ENCODE measurements around the gene KIF26B. TPM values are rescaled to one million over a fixed set of nuclear protein-coding genes. Genes with fewer than 3 reads are reported as not detected.
"Not testable (repeated sequence)": the region's sequence is repeated elsewhere in the genome, so short reads cannot be mapped to it uniquely, and the experiment has no call there.

The KIF26B gene
- total RNA-seq, 1 experiment from 2014 or later, result not detected

DNA sequence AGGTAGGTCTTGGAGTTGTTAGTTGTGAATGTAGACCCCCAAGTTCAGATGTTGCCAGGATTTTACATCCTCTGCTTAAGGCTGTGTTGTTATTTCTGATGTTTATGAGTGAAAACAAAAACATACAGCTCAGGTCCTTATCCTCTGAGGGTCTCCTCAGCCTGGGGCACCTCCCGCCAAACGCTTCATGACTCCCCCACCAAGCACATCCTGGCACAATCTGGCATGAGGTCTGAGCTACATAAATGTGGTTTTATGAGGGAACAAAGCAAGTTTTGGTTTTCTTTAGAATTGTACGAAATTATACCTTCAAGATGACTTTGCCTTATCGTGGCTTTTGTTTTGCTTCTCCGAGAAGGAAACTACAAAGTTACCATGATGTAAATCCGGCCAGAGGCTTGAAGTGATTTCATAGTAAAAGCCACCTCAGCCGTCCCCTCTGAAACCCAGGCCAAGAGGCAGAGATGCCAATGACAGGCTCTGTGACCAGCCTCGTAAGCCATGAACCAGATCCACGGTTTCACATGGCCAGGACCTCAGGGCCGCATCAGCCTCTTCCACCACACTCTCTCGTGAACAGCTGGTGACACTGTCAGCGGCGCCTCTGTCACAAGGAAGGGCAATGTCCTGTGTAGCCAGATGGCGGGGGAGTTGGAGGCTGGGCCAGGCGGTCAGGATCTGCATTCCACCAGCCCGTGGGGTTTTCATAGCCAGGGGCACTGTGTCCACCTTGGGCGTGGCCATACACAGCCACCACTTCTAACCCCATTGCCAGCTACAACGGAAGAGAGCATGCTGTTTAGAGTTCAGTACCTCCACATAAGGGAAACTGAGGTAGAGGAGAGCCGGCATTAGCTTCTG is 199.4 kb downstream of the KIF26B start:
- Histone ChIP-seq H3K27me3 (no peaks in the 10 kb centered on the region), H3K36me3 (no peaks in the 10 kb centered on the region), H3K9me3 (no peaks in the 10 kb centered on the region), H3K4me3 (no peak overlapping the region)
- no peak for DNase-seq

DNA sequence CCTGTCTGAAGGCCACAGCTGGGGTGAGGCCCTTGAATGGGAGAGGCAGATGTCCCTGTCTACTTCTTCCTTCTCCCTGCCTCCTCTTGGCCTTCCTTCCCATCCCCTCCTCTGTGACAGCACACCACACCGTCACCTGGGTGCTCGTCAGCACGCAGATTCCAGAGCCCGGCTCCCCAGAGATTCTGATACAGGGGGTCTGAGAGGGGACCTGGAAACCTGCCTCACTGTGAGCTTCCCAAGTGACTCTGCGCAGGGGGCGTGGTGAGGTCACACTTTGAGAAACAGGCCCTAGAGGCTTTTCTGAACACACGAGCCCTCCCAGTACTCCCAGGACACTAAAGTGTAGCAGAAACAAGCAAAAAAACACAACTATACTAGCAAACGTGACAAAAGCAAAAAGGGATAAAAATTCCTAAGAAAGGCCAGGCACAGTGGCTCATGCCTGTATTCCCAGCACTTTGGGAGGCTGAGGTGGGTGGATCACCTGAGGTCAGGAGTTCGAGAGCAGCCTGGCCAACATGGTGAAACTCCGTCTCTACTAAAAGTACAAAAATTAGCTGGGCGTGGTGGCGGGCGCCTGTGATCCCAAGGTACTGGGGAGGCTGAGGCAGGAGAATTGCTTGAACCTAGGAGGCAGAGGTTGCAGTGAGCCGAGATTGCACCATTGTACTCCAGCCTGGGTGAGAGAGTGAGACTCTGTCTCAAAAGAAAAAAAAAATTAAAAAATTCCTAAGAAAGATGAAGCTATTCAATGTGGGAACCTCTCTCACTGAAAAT is 201.3 kb downstream of the KIF26B start:
- not testable (repeated sequence) for DNase-seq

DNA sequence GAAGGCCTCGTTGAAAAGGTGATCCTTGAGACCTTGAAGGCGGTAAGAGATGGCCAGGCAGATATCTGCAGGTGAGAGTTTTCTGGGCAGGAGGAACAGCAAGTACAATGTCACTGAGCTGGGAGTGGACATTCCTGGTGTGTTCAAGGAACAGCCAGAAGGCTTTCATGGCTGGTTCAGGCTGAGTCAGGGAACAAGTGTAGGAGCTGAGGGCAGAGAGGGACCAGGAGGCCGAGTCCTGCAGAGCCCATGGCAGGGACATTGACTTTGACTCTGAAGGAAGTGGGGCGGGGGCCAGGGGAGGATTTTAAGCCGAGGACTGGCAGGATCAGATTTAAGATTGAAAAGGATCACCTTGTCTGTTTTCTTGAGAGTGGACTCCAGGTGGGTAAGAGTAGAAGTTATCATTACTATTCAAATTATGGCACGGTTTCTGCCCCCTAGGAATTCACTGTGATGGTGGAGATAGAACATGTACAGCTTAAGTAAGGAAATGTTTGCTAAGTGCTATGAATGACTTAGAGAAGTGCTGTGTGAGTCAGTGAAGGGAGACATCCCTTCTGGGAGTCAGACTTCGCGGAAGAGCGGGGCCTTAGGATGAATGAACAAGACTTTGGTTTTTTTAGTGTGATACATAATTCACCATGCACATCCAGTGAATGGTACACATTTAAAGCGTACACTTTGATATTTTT is 202.3 kb downstream of the KIF26B start:
- H3K9me3 ChIP-seq, result no peaks in the 10 kb centered on the region
- H3K27me3 ChIP-seq, result no peaks in the 10 kb centered on the region
- DNase-seq, result no peak
- H3K4me3 ChIP-seq, result no peak overlapping the region
- no peaks in the 10 kb centered on the region for H3K36me3 ChIP-seq

More for the DNA sequence above, 201.3 kb downstream of the KIF26B start:
- not testable (repeated sequence) for H3K9me3 ChIP-seq, H3K36me3 ChIP-seq, H3K4me3 ChIP-seq, H3K27me3 ChIP-seq

DNA sequence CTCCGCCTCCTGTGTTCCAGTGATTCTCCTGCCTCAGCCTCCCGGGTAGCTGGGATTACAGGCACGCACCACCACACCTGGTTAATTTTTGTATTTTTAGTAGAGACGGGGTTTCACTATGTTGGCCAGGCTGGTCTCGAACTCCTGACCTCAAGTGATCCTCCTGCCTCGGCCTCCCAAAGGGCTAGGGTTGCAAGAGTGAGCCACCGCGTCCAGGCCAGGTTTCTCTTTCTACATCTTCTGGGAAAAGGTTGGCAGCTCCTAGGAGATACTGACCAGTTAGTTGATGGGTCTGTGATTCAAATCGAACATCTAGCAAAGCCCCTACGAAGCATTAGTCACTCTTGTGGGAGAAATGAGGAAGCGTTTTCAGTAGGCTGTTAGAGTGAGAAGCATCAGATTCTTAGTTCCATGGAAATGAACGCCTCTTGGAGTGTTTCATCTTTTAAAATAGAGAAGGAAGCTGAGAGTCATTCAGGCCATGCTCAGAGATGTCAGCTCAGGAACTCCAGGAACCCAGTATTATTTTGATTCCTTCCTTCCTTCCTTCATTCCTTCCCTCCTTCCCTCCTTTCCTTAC is 204.4 kb downstream of the KIF26B start:
- H3K4me3 ChIP-seq, H3K9me3 ChIP-seq, H3K27me3 ChIP-seq, DNase-seq, H3K36me3 ChIP-seq: not testable (repeated sequence)

DNA sequence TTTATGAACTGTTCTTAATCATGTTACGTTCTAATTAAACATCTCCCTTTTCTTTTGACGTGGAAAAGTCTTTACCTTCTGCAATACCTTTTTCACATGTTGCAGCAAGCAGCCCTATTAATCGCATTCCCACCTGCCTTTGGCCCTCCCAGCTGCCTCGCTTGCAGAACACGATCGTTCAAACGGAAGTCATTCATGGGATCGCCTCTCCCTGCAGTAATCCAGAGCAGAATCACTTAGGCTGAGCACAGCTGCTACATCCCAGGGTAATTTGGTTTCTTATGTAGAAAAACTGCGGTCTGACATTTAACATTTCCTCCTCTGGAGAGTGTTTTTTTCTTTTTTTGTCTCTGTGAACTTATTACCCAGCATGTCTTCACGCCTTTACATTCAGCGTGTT is 206.3 kb downstream of the KIF26B start:
- no peaks in the 10 kb centered on the region for H3K27me3 ChIP-seq
- H3K9me3 ChIP-seq, result no peaks in the 10 kb centered on the region
- no peaks in the 10 kb centered on the region for H3K36me3 ChIP-seq
- no peak for DNase-seq
- no peak overlapping the region for H3K4me3 ChIP-seq

DNA sequence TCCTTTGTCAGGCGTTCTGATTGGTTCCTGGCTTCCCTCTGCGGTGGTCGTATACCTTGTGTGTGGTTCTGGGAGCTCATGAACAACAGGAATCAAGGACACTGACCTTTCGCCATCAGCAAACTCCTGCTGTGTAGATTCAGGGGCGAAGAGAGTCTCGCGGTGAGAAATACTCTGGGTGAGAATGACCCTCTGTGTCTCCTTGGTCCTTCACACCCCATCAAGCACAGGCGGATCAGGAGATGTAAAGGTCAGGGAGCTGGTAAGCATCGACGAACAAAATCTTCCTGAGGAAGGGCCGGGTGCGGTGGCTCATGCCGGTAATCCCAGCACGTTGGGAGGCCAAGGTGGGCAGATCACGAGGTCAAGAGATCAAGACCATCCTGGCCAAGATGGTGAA is 207.2 kb downstream of the KIF26B start:
- no peak for DNase-seq
- Histone ChIP-seq H3K9me3 (no peaks in the 10 kb centered on the region), H3K27me3 (no peaks in the 10 kb centered on the region), H3K4me3 (no peak overlapping the region), H3K36me3 (no peaks in the 10 kb centered on the region)

DNA sequence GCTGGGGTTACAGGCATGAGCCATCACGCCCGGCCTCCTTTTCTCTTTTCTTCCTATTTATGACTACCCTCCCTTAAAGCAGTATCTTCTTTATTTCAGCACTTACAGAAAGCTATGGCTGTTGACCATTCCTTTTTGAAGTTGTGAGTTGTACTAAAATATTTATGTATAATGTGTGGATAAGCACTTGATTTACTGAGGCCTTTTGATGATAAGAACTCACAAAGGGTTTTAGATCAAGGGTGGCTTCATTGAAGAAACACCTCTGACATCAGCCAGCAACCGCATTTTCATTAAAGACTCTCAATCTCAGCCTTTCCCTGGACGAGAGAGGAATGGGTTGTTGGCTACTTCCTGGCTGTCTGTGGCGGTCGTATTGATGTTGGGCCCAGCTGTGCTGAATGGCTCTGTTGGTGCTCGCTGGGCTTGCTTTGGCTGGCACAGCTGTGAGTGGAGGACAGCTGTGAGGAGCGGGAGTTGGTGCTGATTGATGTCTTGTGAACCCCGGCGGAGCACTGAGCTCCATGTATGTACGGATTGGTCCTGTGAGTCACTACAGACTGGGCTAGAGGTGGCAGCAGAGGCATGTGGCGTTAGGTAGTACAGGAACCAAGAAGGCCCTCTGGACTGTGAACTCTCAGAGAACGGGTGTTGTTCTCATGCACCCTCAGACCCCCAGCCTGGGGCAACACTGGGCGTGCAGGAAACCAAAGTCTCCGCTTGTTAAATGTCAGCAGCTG is 208.8 kb downstream of the KIF26B start:
- no peak for DNase-seq
- Histone ChIP-seq H3K36me3 (no peaks in the 10 kb centered on the region), H3K27me3 (no peaks in the 10 kb centered on the region), H3K9me3 (no peaks in the 10 kb centered on the region), H3K4me3 (no peak overlapping the region)

DNA sequence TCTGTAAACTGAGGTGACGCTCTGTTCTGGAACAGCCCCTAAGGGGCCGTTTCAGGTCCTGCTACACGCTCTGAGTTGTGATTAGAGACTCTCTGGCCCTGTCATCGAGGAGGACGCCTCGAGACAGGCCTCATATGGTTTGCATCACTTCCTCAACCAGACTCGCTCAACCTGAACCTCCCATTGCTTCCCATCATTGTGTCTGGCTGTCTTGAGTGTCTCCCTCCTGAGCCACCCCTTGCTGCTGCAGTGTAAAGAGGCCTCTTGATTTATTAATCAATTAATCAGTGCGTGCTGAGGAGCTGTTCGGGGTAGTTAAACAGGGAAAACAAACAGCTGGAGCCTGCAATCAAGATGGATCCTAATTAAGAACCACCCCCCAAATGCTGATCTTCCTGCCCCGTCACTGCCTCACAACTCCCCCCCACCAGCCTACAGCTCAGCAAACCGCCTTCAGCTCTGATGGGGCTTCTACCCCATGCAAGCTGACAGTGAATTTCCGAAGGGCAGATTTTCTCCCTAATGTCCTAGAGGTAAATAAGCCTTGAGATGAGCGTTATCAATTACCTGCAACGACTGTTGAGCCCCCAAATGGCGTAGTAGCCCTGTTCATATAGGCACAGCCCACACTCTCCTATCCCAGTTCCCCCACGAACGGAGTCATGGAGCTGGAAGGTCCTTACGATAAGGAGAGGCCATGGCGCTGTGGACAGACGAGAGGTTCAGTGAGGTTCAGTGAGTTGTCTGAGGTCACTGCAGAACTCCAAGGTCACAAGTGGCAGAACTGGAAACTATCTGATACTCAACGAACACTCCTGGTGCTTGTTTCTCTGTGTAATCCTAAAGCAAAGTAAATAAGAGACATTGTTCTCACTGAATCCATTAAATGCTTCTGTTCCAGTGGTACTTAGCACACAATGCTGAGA is 210.6 kb downstream of the KIF26B start:
- Histone ChIP-seq H3K9me3 (no peaks in the 10 kb centered on the region), H3K4me3 (no peak overlapping the region), H3K27me3 (no peaks in the 10 kb centered on the region), H3K36me3 (no peaks in the 10 kb centered on the region)
- DNase-seq, result no peak

DNA sequence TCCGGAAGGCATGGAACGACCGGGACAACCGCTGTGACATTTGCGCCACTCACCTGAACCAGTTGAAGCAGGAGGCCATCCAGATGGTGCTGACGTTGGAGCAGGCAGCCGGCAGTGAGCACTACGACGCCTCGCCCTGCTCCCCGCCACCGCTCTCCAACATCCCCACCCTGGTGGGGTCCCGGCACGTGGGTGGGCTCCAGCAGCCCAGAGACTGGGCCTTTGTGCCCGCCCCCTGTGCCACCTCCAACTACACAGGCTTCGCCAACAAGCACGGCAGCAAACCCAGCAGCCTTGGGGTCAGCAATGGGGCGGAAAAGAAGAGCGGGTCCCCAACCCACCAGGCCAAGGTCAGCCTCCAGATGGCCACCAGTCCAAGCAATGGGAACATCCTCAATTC is 212.1 kb downstream of the KIF26B start:
- no peaks in the 10 kb centered on the region for H3K9me3 ChIP-seq
- DNase-seq, result no peak

DNA sequence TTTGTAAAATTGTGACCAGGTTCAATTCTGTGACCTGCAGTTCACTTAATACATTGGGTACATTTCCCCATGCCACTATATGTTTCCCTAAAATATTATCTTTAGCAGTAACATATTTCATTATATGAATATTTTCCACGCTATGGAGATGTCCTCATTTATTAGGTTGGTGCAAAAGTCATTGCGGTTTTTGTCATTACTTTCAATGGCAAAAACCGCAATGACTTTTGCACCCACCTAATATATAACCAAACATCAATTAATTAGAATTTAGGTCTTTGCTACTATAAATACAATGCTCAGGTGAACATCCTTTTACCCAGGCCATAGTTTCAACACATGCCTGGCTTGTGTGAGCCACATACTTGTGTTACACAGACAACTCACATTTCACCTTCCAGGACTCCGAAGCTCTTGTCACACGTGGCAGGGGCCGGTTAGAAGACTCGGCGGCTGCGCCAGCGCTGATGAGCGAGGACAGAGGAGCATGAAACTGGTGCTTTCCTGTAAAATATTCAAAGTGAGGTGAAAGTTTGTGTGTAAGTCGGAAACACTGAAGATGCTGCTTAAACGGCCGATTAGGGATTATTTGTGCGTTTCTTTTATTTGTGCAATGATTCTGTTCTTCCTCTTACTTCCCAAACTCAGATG is 215.5 kb downstream of the KIF26B start:
- Histone ChIP-seq H3K4me3 (no peak overlapping the region), H3K27me3 (no peaks in the 10 kb centered on the region), H3K36me3 (no peaks in the 10 kb centered on the region), H3K9me3 (no peaks in the 10 kb centered on the region)
- no peak for DNase-seq

More for the DNA sequence above, 212.1 kb downstream of the KIF26B start:
- no peaks in the 10 kb centered on the region for H3K36me3 ChIP-seq
- no peak overlapping the region for H3K4me3 ChIP-seq
- no peaks in the 10 kb centered on the region for H3K27me3 ChIP-seq

DNA sequence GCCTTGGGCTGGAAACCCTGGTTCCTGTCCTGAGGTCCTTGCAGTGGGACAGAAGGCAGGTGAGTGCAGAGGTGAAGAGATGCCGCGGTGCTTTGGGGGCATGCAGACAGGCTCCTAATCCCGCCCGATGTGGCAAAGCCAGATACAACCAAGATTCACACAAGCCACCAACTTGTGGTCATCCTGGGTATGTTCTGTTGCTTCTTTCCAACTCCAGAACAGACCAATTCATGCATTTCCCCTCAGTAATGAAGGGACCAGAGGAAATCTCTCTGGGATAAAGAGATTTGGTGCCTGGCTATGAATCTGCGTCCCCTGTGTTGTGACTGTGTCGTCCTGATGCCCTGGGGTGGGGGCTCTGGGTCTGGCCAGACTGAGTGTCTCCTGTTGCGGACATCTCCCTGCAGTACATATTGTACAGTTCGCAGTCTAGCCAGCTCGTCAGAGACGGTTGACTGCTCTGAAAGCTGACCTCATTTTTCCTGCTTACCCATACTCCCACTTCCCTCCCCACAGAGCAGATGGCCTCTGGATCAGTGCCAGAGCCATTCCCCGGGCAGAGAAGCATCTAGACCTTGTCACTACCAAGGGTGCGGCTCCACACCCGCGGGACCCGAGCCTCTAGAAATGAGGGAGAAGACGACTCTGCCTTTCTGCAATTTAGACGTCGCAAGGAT is 216.3 kb downstream of the KIF26B start:
- H3K9me3 ChIP-seq, result no peaks in the 10 kb centered on the region
- H3K4me3 ChIP-seq, result no peak overlapping the region
- H3K27me3 ChIP-seq, result no peaks in the 10 kb centered on the region
- H3K36me3 ChIP-seq, result no peaks in the 10 kb centered on the region
- no peak for DNase-seq

DNA sequence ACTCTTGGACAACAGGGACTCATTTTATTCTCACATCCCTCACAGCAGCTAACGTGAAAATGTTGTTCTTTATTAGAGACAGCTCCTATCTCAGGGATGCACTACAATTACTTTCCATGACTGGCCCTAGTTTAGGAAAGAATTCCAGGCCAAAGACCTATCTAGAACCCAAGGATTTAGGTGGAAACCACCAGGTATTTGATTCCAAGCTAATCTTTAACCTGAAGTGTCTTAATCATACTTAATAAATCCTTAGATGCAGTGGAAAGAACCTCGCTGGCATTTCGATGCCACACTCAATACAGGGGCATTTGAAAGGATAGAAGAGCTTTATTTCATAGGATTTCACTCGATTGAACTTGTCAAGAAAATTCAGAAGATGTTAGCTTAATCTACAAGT is 218.3 kb downstream of the KIF26B start:
- Histone ChIP-seq H3K9me3 (no peaks in the 10 kb centered on the region), H3K27me3 (no peaks in the 10 kb centered on the region), H3K4me3 (no peak overlapping the region), H3K36me3 (no peaks in the 10 kb centered on the region)
- no peak for DNase-seq

DNA sequence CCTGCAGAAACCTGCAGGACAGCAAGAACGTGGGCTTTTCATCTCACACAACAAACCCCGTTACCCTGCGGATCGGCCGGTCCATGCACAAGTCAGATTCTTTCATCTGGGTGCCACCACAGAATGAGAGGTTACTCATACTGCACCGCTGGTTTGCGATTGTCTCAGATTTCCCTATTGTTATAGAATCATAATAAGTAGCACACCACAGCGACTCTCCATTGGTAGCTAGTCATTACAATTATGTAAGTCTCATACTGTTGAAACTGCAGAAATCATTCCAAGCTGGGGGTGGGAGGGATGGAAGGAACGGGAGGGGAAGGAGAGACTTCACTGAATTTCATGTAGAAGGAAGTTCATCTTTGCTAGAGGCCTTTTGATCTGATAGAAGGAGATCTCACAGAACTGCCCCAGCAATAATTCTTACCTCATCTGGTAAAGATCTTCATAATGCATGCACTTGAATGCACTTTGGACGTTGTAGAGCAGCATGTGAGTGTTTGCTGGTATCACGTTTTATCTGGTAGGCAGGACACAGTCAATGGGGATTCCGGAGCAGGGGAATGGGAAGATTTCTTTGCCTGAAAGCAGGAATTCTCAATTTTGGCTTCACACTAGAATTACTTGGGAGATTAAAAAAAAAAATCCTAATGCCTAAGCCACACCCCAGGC is 221.1 kb downstream of the KIF26B start:
- Histone ChIP-seq H3K9me3 (no peaks in the 10 kb centered on the region), H3K27me3 (no peaks in the 10 kb centered on the region), H3K36me3 (no peaks in the 10 kb centered on the region), H3K4me3 (no peak overlapping the region)
- DNase-seq, result no peak

DNA sequence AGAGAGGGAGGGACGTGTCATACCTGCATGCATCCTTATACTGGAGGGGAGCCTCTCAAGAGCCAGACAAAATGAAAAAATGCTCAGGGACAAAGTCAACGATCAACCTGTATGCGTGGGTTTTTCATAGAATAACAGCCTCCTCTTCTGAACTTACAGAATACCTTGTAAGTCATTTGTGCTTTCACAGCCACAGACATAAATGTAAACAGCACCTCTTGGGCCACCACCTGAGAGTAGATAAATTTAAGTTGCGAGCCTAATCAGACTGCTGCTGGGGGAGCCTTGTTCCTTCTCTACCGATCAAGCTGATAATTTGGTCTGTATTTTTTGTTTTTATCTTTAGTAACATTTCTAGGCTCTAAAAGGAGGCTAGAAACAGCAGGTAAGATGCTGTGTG is 223.1 kb downstream of the KIF26B start:
- Histone ChIP-seq H3K27me3 (no peaks in the 10 kb centered on the region), H3K4me3 (no peak overlapping the region), H3K9me3 (no peaks in the 10 kb centered on the region), H3K36me3 (no peaks in the 10 kb centered on the region)
- DNase-seq, result no peak
